MCF 10A (cell line): Measurements from ENCODE around the gene SRSF6. TPM values are rescaled to one million over a fixed set of nuclear protein-coding genes. Genes with fewer than 3 reads are reported as not detected.

Experiments used
- BruUV-seq: library from RNA; stranded (reverse); fragments of 400-500 nt; replicated peaks from 2 replicates; lab custom pipeline; 2021; lab: Mats Ljungman, UMichigan
- CTCF ChIA-PET: fragments of 300-600 bp; sonication (Branson Sonifier 250); formaldehyde crosslinking; extraction: SDS; loops from one replicate; lab custom pipeline; 2021; ENCODE audit warnings: antibody characterized with exemption, inconsistent platforms; lab: Yijun Ruan, JAX
- POLR2A ChIA-PET: fragments of 300-600, 350-650 bp; sonication (Branson Sonifier 250); formaldehyde crosslinking; extraction: SDS; loops from one replicate; lab custom pipeline; 2020; ENCODE audit warnings: antibody characterized with exemption, inconsistent platforms; lab: Yijun Ruan, JAX
- DNase-seq: peaks from one replicate; pipeline ENCODE4 v3.0.0-alpha.2; 2018; ENCODE audit not compliant: unreplicated experiment
- H3K27ac Mint-ChIP-seq: one replicate; pipeline ENCODE4 v1.8.0; 2022; ENCODE audit warnings: mild to moderate bottlenecking, low read depth, mixed read lengths; ENCODE audit not compliant: unreplicated experiment
- H3K27me3 Mint-ChIP-seq: one replicate; pipeline ENCODE4 v1.8.0; 2022; ENCODE audit warnings: mixed read lengths; ENCODE audit not compliant: insufficient read depth, unreplicated experiment
- H3K36me3 Mint-ChIP-seq: one replicate; pipeline ENCODE4 v1.8.0; 2022; ENCODE audit warnings: mild to moderate bottlenecking, moderate library complexity, mixed read lengths; ENCODE audit not compliant: insufficient read depth, unreplicated experiment
- H3K4me1 Mint-ChIP-seq: one replicate; pipeline ENCODE4 v1.8.0; 2022; ENCODE audit warnings: mixed read lengths; ENCODE audit not compliant: insufficient read depth, unreplicated experiment
- H3K4me3 Mint-ChIP-seq: one replicate; pipeline ENCODE4 v1.8.0; 2022; ENCODE audit warnings: mild to moderate bottlenecking, moderate library complexity, mixed read lengths; ENCODE audit not compliant: unreplicated experiment
- H3K9me3 Mint-ChIP-seq: one replicate; pipeline ENCODE4 v1.8.0; 2022; ENCODE audit warnings: mixed read lengths; ENCODE audit not compliant: unreplicated experiment
- CTCF ChIP-seq: fragments of 200-600 bp; IDR thresholded peaks from one replicate; pipeline ENCODE4 v1.8.0; 2022; ENCODE audit warnings: antibody characterized with exemption, mild to moderate bottlenecking; ENCODE audit not compliant: unreplicated experiment
- intact Hi-C: fragments of 100-400 bp; cut with micrococcal nuclease; formaldehyde crosslinking; loops from 2 replicates; pipeline ENCODE4 v1.14.1; 2022
- total RNA-seq: library from RNA; stranded (reverse); gene quantifications from 2 replicates; pipeline ENCODE4 v1.2.3, GENCODE V29; 2022

The SRSF6 gene
- total RNA-seq, 1 experiment from 2014 or later: 193 TPM

GRCh38 chr20:43477193-43477592 lies 19.5 kb downstream of the SRSF6 start:
- H3K27ac Mint-ChIP-seq: no peak overlapping the region
- H3K9me3 Mint-ChIP-seq: no peaks in the 10 kb centered on the region
- DNase-seq: no peak
- H3K36me3 Mint-ChIP-seq: no peaks in the 10 kb centered on the region
- no peak overlapping the region for H3K4me3 Mint-ChIP-seq
- no peak for TF ChIP-seq CTCF
- intact Hi-C loops: no loop called here
- peaks cover 6% of the 10 kb centered on the region for H3K4me1 Mint-ChIP-seq
- POLR2A ChIA-PET: interaction anchor here (0.6 to 1.6 kb wide), 4 partner anchors 8 to 23 kb away, joined by 3 to 4 read pairs (median 4); partner anchors contain the start of gene SRSF6
- CTCF ChIA-PET: interaction anchor here (0.6 to 2.2 kb wide), 6 partner anchors 9 to 1728 kb away, joined by 3 to 8 read pairs (median 4); no protein-coding TSS in a partner anchor
- BruUV-seq: no TSS peak
- no peaks in the 10 kb centered on the region for H3K27me3 Mint-ChIP-seq

- Mint-ChIP-seq H3K27me3 (no peaks in the 10 kb centered on the region), H3K27ac (no peak overlapping the region), H3K9me3 (no peaks in the 10 kb centered on the region), H3K4me1 (peaks cover 6% of the 10 kb centered on the region), H3K4me3 (no peak overlapping the region), H3K36me3 (no peaks in the 10 kb centered on the region)
- intact Hi-C loops: no loop called here
- TF ChIP-seq CTCF: no peak
- ChIA-PET POLR2A (interaction anchor here (0.6 to 1.6 kb wide), 6 partner anchors 8 to 619 kb away, joined by 3 to 4 read pairs (median 4); partner anchors contain the start of genes IFT52 and SRSF6), CTCF (interaction anchor here (0.6 to 2.2 kb wide), 5 partner anchors 8 to 61 kb away, joined by 3 to 8 read pairs (median 4); no protein-coding TSS in a partner anchor)
- no peak for DNase-seq
- BruUV-seq: no TSS peak
Measured at GRCh38 chr20:43477619-43478018, 19.9 kb downstream of the SRSF6 start.

DNA sequence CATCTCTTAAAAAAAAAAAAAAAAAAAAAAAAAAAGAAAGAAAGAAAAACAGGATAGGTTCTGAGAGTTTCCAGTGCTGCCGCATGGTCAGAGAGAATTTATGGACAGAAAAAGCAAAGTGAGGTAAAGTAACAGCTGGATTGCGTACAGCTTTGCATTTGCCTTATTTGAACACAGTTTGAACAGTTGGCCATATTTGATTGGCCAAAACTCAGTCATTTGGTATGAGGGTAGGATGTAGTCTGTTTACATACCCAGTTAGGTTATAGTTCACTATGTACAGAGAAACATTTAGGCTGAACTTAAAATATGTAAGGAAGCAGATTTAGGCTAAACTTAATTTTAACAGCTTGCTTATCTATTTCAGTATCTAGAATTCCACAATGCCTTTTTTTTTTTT lies 32.3 kb downstream of the SRSF6 start:
- intact Hi-C loops: no loop called here
- no peak for TF ChIP-seq CTCF
- Mint-ChIP-seq H3K27me3 (no peaks in the 10 kb centered on the region), H3K36me3 (no peaks in the 10 kb centered on the region), H3K4me3 (no peak overlapping the region), H3K27ac (no peak overlapping the region), H3K9me3 (no peaks in the 10 kb centered on the region), H3K4me1 (no peaks in the 10 kb centered on the region)
- POLR2A ChIA-PET: no interaction called here
- no TSS peak for BruUV-seq
- no peak for DNase-seq
- CTCF ChIA-PET: interaction anchor here (0.5 to 1.2 kb wide), 5 partner anchors 13 to 229 kb away, joined by 3 to 7 read pairs (median 3); no protein-coding TSS in a partner anchor

GRCh38 chr20:43492101-43492500 lies 34.4 kb downstream of the SRSF6 start:
- POLR2A ChIA-PET: interaction anchor here (0.6 to 2.2 kb wide), 13 partner anchors 8 to 236 kb away, joined by 3 to 21 read pairs (median 3); partner anchors contain the start of genes IFT52, L3MBTL1 and SRSF6
- CTCF ChIA-PET: interaction anchor here (0.7 to 1.3 kb wide), 2 partner anchors 46 to 565 kb away, joined by 4 read pairs; no protein-coding TSS in a partner anchor
- H3K4me1 Mint-ChIP-seq: no peaks in the 10 kb centered on the region
- H3K27ac Mint-ChIP-seq: peak overlapping the region; percentile 77
- no peaks in the 10 kb centered on the region for H3K36me3 Mint-ChIP-seq
- intact Hi-C loops: no loop called here
- H3K9me3 Mint-ChIP-seq: no peaks in the 10 kb centered on the region
- TF ChIP-seq CTCF: no peak
- DNase-seq: peak; percentile 88
- no TSS peak for BruUV-seq
- H3K27me3 Mint-ChIP-seq: no peaks in the 10 kb centered on the region
- no peak overlapping the region for H3K4me3 Mint-ChIP-seq
